ENCODE measurements around the gene HTR4. TPM values are rescaled to one million over a fixed set of nuclear protein-coding genes. Genes with fewer than 3 reads are reported as not detected.

HTR4 gene
- polyA plus RNA-seq, 1 experiment, result not detected

DNA sequence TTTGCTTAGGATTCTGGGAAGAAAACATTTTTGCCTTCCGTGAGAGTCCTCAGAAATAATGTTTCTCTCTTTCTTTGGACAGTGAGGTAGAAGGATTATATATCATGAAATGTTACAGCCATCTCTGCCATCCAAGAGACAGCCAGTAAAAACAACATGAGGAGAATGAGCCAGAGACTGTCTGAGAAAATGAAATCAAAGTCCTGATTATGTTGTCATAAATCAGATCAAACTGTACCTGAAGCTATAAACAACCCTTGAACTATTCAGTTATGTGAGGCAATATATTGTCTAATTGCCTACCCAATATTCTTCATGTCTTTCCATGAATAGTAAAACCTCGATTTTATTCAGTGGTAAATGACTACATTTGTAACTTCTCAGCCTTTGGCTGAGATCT lies 9.2 kb upstream of the HTR4 start:
- ChIA-PET POLR2A (no interaction called here), CTCF (no interaction called here)
- TF ChIP-seq, protein P1, sequence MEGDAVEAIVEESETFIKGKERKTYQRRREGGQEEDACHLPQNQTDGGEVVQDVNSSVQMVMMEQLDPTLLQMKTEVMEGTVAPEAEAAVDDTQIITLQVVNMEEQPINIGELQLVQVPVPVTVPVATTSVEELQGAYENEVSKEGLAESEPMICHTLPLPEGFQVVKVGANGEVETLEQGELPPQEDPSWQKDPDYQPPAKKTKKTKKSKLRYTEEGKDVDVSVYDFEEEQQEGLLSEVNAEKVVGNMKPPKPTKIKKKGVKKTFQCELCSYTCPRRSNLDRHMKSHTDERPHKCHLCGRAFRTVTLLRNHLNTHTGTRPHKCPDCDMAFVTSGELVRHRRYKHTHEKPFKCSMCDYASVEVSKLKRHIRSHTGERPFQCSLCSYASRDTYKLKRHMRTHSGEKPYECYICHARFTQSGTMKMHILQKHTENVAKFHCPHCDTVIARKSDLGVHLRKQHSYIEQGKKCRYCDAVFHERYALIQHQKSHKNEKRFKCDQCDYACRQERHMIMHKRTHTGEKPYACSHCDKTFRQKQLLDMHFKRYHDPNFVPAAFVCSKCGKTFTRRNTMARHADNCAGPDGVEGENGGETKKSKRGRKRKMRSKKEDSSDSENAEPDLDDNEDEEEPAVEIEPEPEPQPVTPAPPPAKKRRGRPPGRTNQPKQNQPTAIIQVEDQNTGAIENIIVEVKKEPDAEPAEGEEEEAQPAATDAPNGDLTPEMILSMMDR (IDR thresholded peaks at IDR 0.05; ENCODE audit: insufficient read depth, low read depth, low read length), result no peak
- H3K36me3 ChIP-seq (ENCODE audit: control insufficient read depth, insufficient read depth, low read length), result no peaks in the 10 kb centered on the region
- H3K4me3 ChIP-seq (ENCODE audit: low read depth, low read length), result no peak overlapping the region
- no peaks in the 10 kb centered on the region; the same call in 1 of the 2 replicates for H3K27me3 ChIP-seq (ENCODE audit: control insufficient read depth, insufficient read depth, low read length)
- DNase-seq (ENCODE audit: low read depth), result no peak

DNA sequence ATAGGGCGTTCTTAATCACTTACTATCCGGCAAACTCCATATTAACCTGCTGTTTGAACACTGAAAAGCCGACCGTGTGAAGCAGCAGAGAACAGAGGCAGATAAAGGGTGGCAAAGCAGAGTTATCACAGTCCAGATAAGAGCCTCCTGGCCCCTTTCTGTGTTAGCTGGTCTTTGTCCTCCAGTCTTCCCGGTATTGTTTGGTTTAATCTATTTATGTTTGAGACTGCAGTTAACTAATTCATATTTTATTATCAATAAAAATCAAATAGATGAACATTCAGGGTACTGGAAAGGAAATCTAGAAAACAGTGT lies 6.0 kb upstream of the HTR4 start:
- Histone ChIP-seq H3K27me3 (ENCODE audit: control insufficient read depth, insufficient read depth, low read length) (no peaks in the 10 kb centered on the region; the same call in 1 of the 2 replicates), H3K36me3 (ENCODE audit: control insufficient read depth, insufficient read depth, low read length) (no peaks in the 10 kb centered on the region), H3K4me3 (ENCODE audit: low read depth, low read length) (no peak overlapping the region)
- TF ChIP-seq, protein P1 (IDR thresholded peaks at IDR 0.05; ENCODE audit: insufficient read depth, low read depth, low read length), result no peak
- no peak for DNase-seq (ENCODE audit: low read depth)
- ChIA-PET CTCF (interaction anchor here (1.1 kb wide), 1 partner anchor 22 kb away, joined by 3 read pairs; no protein-coding TSS in a partner anchor), POLR2A (no interaction called here)

DNA sequence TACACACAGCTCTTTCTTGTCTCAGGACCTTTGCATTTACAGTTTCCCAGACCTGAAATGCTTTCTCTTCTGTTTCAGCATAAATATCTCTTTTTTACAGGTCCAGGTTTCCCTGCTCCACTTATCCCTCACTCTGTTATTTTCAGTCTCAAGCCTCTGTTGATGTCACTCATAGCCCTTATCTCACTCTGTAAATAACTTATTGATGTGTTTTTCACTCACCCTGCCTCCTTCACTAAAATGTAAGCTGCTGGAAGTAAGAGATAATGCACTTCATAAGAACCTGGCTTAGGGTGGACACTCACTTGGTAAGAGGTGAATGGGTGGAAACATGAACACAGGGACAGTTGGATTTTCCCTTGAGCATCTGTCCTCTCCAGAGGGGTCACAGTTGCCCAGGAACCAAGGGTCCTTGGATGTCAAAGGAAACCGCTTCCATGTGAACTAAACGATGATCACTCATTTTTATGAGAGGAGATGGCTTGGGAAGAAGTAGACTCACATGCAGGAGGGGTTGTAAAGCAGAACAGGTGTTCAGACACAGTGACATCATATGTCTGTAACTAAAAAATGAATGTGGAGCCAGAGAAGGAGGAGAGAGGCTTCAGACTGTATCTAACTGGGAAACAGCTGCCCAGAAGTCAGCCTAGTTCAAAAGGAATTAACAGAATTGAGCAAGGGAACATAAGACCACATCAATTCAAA lies 5.5 kb upstream of the HTR4 start:
- CTCF ChIA-PET, result no interaction called here
- Histone ChIP-seq H3K4me3 (ENCODE audit: low read depth, low read length) (no peak overlapping the region), H3K36me3 (ENCODE audit: control insufficient read depth, insufficient read depth, low read length) (no peaks in the 10 kb centered on the region), H3K27me3 (ENCODE audit: control insufficient read depth, insufficient read depth, low read length) (no peaks in the 10 kb centered on the region; the same call in none of the 2 replicates)
- POLR2A ChIA-PET, result no interaction called here
- no peak for DNase-seq (ENCODE audit: low read depth)
- TF ChIP-seq, protein P1 (IDR thresholded peaks at IDR 0.05; ENCODE audit: insufficient read depth, low read depth, low read length), result no peak

DNA sequence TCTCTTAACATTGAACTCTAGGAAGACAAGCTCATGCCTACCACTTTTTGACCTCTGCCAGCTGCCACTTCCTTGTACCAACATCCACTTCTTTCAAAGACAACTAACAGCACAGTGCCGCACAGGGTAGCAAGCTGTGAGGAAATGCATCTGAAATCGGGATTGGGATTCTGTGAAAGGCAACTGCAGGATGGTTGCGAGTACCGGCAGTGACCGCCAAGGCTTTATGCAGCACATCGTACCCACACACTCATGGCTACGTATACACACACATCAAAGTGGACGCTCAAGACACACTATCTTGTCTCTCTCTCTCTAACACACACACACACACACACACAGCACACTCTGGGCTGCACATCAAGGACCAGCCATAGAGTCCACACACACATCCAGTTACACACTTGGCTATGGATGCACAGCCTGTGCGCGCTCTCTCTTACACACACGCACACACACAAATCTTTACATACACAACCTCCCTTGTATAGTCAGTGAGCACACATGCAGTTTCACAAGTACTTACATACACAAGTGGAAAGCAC lies 964 bp downstream of the HTR4 start:
- ChIA-PET POLR2A (no interaction called here), CTCF (no interaction called here)
- DNase-seq (ENCODE audit: low read depth), result no peak
- Histone ChIP-seq H3K27me3 (ENCODE audit: control insufficient read depth, insufficient read depth, low read length) (peaks cover 9% of the 10 kb centered on the region), H3K36me3 (ENCODE audit: control insufficient read depth, insufficient read depth, low read length) (no peaks in the 10 kb centered on the region), H3K4me3 (ENCODE audit: low read depth, low read length) (no peak overlapping the region)
- TF ChIP-seq, protein P1 (IDR thresholded peaks at IDR 0.05; ENCODE audit: insufficient read depth, low read depth, low read length), result no peak

DNA sequence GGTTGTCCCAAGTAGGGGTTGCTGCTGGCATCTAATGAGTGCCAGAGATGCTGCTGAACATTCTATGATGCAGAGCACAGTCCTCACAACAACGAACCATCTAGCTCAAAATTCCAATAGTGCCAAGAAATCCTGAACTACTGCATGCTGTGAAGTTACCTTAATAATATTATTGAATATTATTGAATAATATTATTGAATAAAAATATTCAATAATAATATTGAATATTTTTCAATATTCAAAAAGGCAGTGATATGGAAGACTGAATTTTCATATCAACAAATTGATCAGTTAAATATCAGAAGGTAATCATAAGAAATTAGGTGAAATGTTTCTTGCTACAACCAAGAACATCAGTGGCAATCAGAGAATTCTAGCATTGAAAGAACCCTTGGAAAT lies 2.8 kb downstream of the HTR4 start:
- ChIA-PET POLR2A (no interaction called here), CTCF (no interaction called here)
- Histone ChIP-seq H3K4me3 (ENCODE audit: low read depth, low read length) (no peak overlapping the region), H3K36me3 (ENCODE audit: control insufficient read depth, insufficient read depth, low read length) (no peaks in the 10 kb centered on the region), H3K27me3 (ENCODE audit: control insufficient read depth, insufficient read depth, low read length) (peaks cover 9% of the 10 kb centered on the region)
- TF ChIP-seq, protein P1 (IDR thresholded peaks at IDR 0.05; ENCODE audit: insufficient read depth, low read depth, low read length), result no peak
- DNase-seq (ENCODE audit: low read depth), result no peak

All from BJ (cell line).